ENCODE data around the gene PCDHGB3. TPM values are rescaled to one million over a fixed set of nuclear protein-coding genes. Genes with fewer than 3 reads are reported as not detected.

The PCDHGB3 gene
- total RNA-seq, 1 experiment from 2014 or later = 4.2 TPM

Other genes with a start within 250 kb of the PCDHGB3 start
- gene PCDHB4, start 248.4 kb upstream of the PCDHGB3 start, total RNA-seq (2021) = 2.3 to 2.6 TPM (median 2.3 TPM) in 3 replicates
- gene PCDHB5, start 235.0 kb upstream of the PCDHGB3 start, total RNA-seq (2021) = 6.8 to 12.5 TPM (median 8.5 TPM) in 3 replicates
- 0.23 to 0.37 TPM (median 0.24 TPM) in 3 replicates for gene PCDHB6, start 220.2 kb upstream of the PCDHGB3 start, total RNA-seq (2021)
- 0.17 to 0.27 TPM (median 0.23 TPM) in 3 replicates for gene PCDHB7, start 197.6 kb upstream of the PCDHGB3 start, total RNA-seq (2021)
- gene PCDHB8, start 192.5 kb upstream of the PCDHGB3 start, total RNA-seq (2021) = 4.1 to 5.4 TPM (median 4.6 TPM) in 3 replicates
- gene PCDHB16, start 187.9 kb upstream of the PCDHGB3 start, total RNA-seq (2021) = 3.5 to 4.1 TPM (median 3.7 TPM) in 3 replicates
- 1.6 to 2.3 TPM (median 1.7 TPM) in 3 replicates for gene PCDHB9, start 183.1 kb upstream of the PCDHGB3 start, total RNA-seq (2021)
- gene PCDHB10, start 177.9 kb upstream of the PCDHGB3 start, total RNA-seq (2021) = 1.4 to 1.9 TPM (median 1.7 TPM) in 3 replicates
- 0.61 to 1.2 TPM (median 0.92 TPM) in 3 replicates for gene PCDHB11, start 170.6 kb upstream of the PCDHGB3 start, total RNA-seq (2021)
- gene PCDHB12, start 161.5 kb upstream of the PCDHGB3 start, total RNA-seq (2021) = 2.7 to 3.1 TPM (median 3.1 TPM) in 3 replicates
- gene PCDHB13, start 156.3 kb upstream of the PCDHGB3 start, total RNA-seq (2021) = 2.2 to 2.9 TPM (median 2.6 TPM) in 3 replicates
- gene PCDHB14, start 146.9 kb upstream of the PCDHGB3 start, total RNA-seq (2021) = 2.6 to 3.5 TPM (median 2.8 TPM) in 3 replicates
- gene PCDHB15, start 124.8 kb upstream of the PCDHGB3 start, total RNA-seq (2021) = 7.7 to 8.7 TPM (median 8.4 TPM) in 3 replicates
- 0.24 TPM in 1 of 3 replicates, not detected in the others for gene SLC25A2, start 66.2 kb upstream of the PCDHGB3 start, total RNA-seq (2021)
- gene TAF7, start 49.5 kb upstream of the PCDHGB3 start, total RNA-seq (2021) = 87.8 to 96.2 TPM (median 90.1 TPM) in 3 replicates
- gene PCDHGA1, start 39.7 kb upstream of the PCDHGB3 start, total RNA-seq (2021) = 1.1 to 1.5 TPM (median 1.2 TPM) in 3 replicates
- gene PCDHGA2, start 31.5 kb upstream of the PCDHGB3 start, total RNA-seq (2021) = 0.66 to 0.96 TPM (median 0.94 TPM) in 3 replicates
- gene PCDHGA3, start 26.4 kb upstream of the PCDHGB3 start, total RNA-seq (2021) = 0.92 to 1.3 TPM (median 0.98 TPM) in 3 replicates
- gene PCDHGB1, start 20.1 kb upstream of the PCDHGB3 start, total RNA-seq (2021) = 4.9 to 5.6 TPM (median 5.5 TPM) in 3 replicates
- gene PCDHGA4, start 15.2 kb upstream of the PCDHGB3 start, total RNA-seq (2021) = 3.4 to 3.9 TPM (median 3.5 TPM) in 3 replicates
- 4.1 to 5.5 TPM (median 5.2 TPM) in 3 replicates for gene PCDHGB2, start 10.2 kb upstream of the PCDHGB3 start, total RNA-seq (2021)
- 2.0 to 2.5 TPM (median 2.4 TPM) in 3 replicates for gene PCDHGA5, start 6.1 kb upstream of the PCDHGB3 start, total RNA-seq (2021)
- gene PCDHGA6, start 3.6 kb downstream of the PCDHGB3 start, total RNA-seq (2021) = 2.6 to 3.3 TPM (median 3.0 TPM) in 3 replicates
- gene PCDHGA7, start 12.5 kb downstream of the PCDHGB3 start, total RNA-seq (2021) = 1.6 to 2.8 TPM (median 2.1 TPM) in 3 replicates
- 7.8 to 9.1 TPM (median 8.8 TPM) in 3 replicates for gene PCDHGB4, start 17.5 kb downstream of the PCDHGB3 start, total RNA-seq (2021)
- 1.4 to 2.4 TPM (median 2.1 TPM) in 3 replicates for gene PCDHGA8, start 22.4 kb downstream of the PCDHGB3 start, total RNA-seq (2021)
- gene PCDHGB5, start 27.7 kb downstream of the PCDHGB3 start, total RNA-seq (2021) = 7.6 to 9.7 TPM (median 7.7 TPM) in 3 replicates
- 1.9 to 2.9 TPM (median 2.3 TPM) in 3 replicates for gene PCDHGA9, start 32.5 kb downstream of the PCDHGB3 start, total RNA-seq (2021)
- gene PCDHGB6, start 37.8 kb downstream of the PCDHGB3 start, total RNA-seq (2021) = 6.0 to 6.7 TPM (median 6.1 TPM) in 3 replicates
- 10.7 to 11.9 TPM (median 11.0 TPM) in 3 replicates for gene PCDHGA10, start 42.7 kb downstream of the PCDHGB3 start, total RNA-seq (2021)
- gene PCDHGB7, start 47.4 kb downstream of the PCDHGB3 start, total RNA-seq (2021) = 10.5 to 11.2 TPM (median 10.7 TPM) in 3 replicates
- 7.0 to 8.4 TPM (median 7.1 TPM) in 3 replicates for gene PCDHGA11, start 50.8 kb downstream of the PCDHGB3 start, total RNA-seq (2021)
- 1.6 to 2.1 TPM (median 1.9 TPM) in 3 replicates for gene PCDHGA12, start 60.3 kb downstream of the PCDHGB3 start, total RNA-seq (2021)
- 28.1 to 29.4 TPM (median 29.1 TPM) in 3 replicates for gene PCDHGC3, start 105.7 kb downstream of the PCDHGB3 start, total RNA-seq (2021)
- gene PCDHGC4, start 114.8 kb downstream of the PCDHGB3 start, total RNA-seq (2021) = 4.5 to 6.1 TPM (median 5.1 TPM) in 3 replicates
- 1.1 to 1.5 TPM (median 1.1 TPM) in 3 replicates for gene PCDHGC5, start 118.8 kb downstream of the PCDHGB3 start, total RNA-seq (2021)
- 90.9 to 109 TPM (median 96.0 TPM) in 3 replicates for gene DIAPH1, start 248.8 kb downstream of the PCDHGB3 start, total RNA-seq (2021)

Data from WTC11 (cell line).